Mucosa of stomach (tissue), 1 donor: Measurements from ENCODE around the gene WBP1L.
"Not testable (repeated sequence)": the region's sequence is repeated elsewhere in the genome, so short reads cannot be mapped to it uniquely, and the experiment has no call there.

Experiments used
- H3K27me3 ChIP-seq: one replicate; pipeline ENCODE4 v1.7.0; 2013; ENCODE audit warnings: mild to moderate bottlenecking, low read length; ENCODE audit not compliant: control insufficient read depth, insufficient read depth
- H3K36me3 ChIP-seq: one replicate; pipeline ENCODE4 v1.7.0; 2013; ENCODE audit warnings: low read length; ENCODE audit not compliant: control insufficient read depth, insufficient read depth
- H3K4me1 ChIP-seq: one replicate; pipeline ENCODE4 v1.7.0; 2013; ENCODE audit warnings: mild to moderate bottlenecking, low read length; ENCODE audit not compliant: control insufficient read depth, insufficient read depth
- H3K4me3 ChIP-seq: one replicate; pipeline ENCODE4 v1.7.0; 2013; ENCODE audit warnings: low read length
- H3K9ac ChIP-seq: one replicate; pipeline ENCODE4 v1.7.0; 2013; ENCODE audit warnings: mild to moderate bottlenecking, low read length, moderate library complexity
- H3K9me3 ChIP-seq: one replicate; pipeline ENCODE4 v1.7.0; 2013; ENCODE audit warnings: mild to moderate bottlenecking, low read length, moderate library complexity; ENCODE audit not compliant: control insufficient read depth
- donor health status: Pancreatic carcinoma.

The WBP1L gene

DNA sequence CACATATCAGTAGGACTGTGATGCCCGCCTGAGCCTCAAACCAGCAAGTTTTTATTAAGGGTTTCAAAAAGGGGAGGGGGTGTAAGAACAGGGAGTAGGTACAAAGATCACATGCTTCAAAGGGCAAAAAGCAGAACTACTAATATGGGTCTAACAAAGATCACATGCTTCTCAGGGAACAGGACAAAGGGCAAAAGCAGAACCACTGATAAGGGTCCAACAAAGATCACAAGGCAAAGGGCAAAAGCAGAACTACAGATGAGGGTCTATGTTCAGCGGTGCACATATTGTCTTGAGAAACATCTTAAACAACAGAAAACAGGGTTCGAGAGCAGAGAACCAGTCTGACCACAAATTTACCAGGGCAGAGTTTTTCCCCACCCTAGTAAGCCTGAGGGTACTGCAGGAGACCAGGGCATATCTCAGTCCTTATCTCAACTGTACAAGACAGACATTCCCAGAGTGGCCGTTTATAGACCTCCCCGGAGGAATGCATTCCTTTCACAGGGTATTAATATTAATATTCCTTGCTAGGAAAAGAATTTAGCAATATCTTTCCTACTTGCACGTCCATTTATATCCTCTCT, 100.5 kb downstream of the WBP1L start:
- not testable (repeated sequence) for H3K9me3 ChIP-seq, H3K27me3 ChIP-seq, H3K4me1 ChIP-seq, H3K9ac ChIP-seq, H3K36me3 ChIP-seq, H3K4me3 ChIP-seq

DNA sequence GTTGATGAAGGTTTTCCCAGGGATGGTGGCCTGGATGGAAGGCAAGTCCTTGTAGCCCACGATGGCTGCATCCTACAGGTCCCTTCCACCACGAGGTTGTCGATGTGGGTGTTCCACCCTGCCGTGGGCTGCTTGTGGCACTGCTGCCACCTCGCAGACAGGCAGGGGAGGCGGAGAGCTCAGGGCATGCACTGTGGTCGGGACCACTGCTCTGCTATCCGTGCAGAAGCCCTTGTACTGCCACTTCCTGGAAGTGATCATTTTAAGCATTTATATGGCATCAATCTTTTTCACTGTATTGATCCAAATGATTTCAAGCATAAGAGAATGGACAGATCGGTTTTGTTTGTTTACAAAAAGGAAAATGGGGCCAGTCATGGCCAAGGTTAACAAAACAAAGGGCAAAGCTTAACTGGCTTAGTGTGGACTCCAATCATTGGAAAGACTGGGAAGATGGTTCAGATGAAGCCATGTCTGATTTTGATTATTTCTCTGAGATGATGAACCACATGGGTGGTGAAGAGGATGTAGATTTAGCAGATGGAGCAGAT, 101.7 kb downstream of the WBP1L start:
- H3K9me3 ChIP-seq, result no peaks in the 10 kb centered on the region
- H3K9ac ChIP-seq, result no peak overlapping the region
- no peaks in the 10 kb centered on the region for H3K27me3 ChIP-seq
- H3K4me3 ChIP-seq, result no peak overlapping the region
- H3K36me3 ChIP-seq, result no peaks in the 10 kb centered on the region
- no peaks in the 10 kb centered on the region for H3K4me1 ChIP-seq

DNA sequence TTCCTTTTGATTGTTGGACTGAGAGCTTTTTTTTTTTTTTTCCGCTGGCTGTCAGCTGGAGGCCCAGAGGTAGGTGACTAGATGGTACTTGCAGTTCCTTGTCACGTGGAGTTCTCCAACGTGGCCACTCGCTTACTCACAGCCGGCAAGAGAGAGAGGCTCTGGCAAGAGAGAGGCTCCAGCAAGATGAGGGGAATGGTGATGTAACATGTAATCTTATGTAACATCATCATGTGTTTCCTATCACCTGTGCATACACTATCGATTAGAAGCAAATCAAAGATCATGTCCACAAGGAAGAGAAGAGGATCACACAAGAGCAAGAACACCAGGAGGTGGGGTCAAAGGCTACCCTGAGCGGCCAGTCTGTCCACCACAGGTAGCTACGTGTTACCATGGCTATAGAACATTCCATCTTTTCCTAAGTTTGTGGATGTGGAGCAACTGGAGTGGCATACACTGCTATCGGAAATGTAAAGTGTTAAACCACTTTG, 106.3 kb downstream of the WBP1L start:
- Histone ChIP-seq H3K9ac (no peak overlapping the region), H3K27me3 (no peaks in the 10 kb centered on the region), H3K36me3 (no peaks in the 10 kb centered on the region), H3K4me1 (no peaks in the 10 kb centered on the region), H3K9me3 (no peaks in the 10 kb centered on the region), H3K4me3 (no peak overlapping the region)

DNA sequence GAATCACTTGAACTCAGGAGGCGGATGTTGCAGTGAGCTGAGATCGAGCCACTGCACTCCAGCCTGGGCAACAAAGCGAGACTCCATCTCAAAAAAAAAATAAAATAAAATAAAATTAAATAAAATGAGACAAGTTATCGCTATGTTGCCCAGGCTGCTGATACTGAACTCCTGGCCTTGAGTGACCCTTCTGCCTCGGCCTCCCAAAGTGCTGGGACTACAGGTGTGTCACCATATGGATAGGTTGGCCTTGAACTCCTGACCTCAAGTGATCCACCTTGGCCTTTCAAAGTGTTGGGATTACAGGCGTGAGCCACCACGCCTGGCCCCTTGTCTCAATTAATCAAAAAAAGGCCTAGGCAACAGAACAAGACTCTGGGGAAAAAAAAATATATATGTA, 109.5 kb downstream of the WBP1L start:
- H3K27me3 ChIP-seq, H3K4me1 ChIP-seq, H3K4me3 ChIP-seq, H3K9ac ChIP-seq, H3K36me3 ChIP-seq, H3K9me3 ChIP-seq: not testable (repeated sequence)

DNA sequence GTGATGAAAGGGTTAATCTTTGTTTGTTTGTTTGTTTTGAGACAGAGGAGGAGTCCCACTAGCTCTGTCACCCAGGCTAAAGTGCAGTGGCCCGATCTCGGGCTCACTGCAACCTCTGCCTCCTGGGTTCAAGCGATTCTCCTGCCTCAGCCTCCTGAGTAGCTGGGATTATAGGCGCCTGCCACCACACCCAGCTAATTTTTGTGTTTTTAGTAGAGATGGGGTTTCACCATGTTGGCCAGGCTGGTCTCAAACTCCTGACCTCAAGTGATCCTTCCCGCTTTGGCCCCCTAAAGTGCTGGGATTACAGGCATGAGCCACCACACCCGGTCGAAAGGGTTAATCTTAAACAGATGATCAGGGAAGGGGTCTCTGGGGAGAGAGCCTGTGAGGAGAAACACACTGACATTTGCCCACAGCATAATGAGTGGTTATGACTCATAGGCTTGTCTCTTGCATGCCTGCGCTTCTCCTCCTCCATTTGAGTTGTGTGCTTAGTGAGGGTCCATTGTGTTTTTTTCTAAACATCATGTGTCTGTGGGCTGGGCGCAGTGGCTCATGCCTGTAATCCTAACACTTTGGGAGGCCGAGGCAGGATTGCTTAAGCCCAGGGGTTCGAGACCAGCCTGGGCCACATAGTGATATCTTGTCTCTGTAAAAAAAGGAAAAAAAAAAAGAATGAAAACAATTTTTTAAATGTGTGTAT, 112.1 kb downstream of the WBP1L start:
- not testable (repeated sequence) for H3K9me3 ChIP-seq, H3K9ac ChIP-seq, H3K27me3 ChIP-seq, H3K36me3 ChIP-seq, H3K4me3 ChIP-seq, H3K4me1 ChIP-seq

DNA sequence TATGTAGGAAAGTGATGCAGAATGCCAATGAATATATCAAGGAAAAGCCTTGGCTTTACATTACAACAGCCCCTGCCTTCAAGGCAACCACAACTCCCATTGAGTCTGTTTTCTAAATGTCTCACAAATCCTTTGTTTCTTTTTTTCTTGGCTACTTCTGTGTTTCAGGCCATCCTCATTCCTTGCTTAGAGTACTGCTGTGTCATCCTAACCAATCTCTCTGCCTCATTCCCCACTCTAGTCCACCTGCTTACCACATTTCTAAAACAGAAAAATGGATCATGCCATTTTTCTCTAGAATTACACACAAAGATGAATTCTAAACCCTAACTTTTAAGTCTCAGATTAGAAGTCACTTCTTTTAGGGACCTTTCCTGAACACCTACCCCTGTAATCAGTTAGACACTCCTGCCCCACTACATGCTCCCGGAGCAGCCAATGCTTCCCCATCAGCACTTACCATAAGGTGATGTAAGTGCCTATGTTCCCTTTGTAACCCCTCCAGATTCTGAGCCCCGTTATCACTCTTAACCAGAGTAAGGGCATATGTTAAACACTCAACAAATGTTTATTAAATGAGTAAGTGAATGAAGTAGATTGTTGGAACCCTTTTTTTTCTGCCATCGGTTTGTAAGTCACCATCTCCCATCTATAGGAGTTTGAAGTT, 113.1 kb downstream of the WBP1L start:
- H3K9me3 ChIP-seq, result no peaks in the 10 kb centered on the region
- H3K36me3 ChIP-seq, result no peaks in the 10 kb centered on the region
- H3K9ac ChIP-seq, result no peak overlapping the region
- H3K4me1 ChIP-seq, result no peaks in the 10 kb centered on the region
- no peak overlapping the region for H3K4me3 ChIP-seq
- H3K27me3 ChIP-seq, result no peaks in the 10 kb centered on the region

DNA sequence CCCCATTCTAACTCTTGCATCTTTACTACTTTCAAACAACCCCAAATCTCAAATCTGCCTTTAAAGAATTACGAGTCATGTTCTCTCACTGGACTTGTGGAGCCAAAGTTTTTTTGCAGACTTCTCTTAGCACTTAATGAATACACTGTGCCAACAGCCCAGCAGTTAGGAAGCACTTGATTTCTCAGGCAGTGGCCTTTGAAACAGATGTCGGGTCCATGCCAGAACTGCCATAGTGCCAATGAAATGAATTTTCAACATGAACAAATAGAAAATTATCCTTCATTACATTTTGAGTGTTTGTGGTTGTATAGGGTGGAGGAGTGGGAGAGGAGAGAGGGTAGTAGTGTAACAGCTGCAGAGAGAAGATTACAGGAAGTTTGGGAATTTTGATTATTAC, 116.2 kb downstream of the WBP1L start:
- H3K4me3 ChIP-seq, result no peak overlapping the region
- no peaks in the 10 kb centered on the region for H3K36me3 ChIP-seq
- no peaks in the 10 kb centered on the region for H3K27me3 ChIP-seq
- no peaks in the 10 kb centered on the region for H3K4me1 ChIP-seq
- H3K9ac ChIP-seq, result no peak overlapping the region
- H3K9me3 ChIP-seq, result no peaks in the 10 kb centered on the region

DNA sequence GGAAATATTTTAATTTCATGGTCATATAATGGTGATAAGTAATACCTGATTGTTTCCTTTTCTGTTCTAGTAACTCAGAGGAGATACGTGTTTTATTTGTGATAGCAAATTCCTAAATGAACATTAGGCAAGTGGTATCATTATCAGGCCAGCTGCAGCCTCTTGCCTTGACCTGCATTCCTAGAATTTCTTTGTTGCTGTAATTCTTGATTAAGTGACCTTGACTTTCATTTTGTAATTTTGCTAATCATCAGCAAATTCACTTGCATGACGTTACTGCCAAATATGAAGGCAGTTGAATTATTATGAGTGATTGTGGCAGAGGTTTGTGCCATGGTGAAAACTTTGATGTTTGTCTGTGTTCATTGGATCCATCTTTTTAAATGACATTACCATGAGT, 119.9 kb downstream of the WBP1L start:
- Histone ChIP-seq H3K9me3 (no peaks in the 10 kb centered on the region), H3K27me3 (no peaks in the 10 kb centered on the region), H3K36me3 (no peaks in the 10 kb centered on the region)

DNA sequence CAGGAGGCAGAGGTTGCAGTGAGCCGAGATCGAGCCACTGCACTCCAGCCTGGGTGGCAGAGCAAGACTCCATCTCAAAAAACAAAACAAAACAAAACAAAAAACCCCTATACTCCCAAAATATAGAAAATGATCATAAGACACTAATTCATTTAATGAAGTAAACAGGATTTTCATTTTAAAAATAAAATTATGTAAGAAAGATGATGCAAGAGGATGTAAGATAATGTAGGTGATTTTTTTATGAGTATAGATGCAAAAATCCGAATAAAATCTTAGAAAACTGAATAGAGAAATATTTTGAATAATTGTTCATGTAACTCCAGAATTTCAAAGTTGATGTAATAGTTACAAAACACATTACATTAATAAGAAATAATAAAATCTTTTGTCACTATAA, 121.9 kb downstream of the WBP1L start:
- Histone ChIP-seq H3K36me3 (no peaks in the 10 kb centered on the region), H3K4me3 (no peak overlapping the region), H3K27me3 (peaks cover 8% of the 10 kb centered on the region), H3K4me1 (peaks cover 9% of the 10 kb centered on the region), H3K9me3 (no peaks in the 10 kb centered on the region), H3K9ac (no peak overlapping the region)

More for the DNA sequence above, 119.9 kb downstream of the WBP1L start:
- Histone ChIP-seq H3K9ac (no peak overlapping the region), H3K4me3 (no peak overlapping the region), H3K4me1 (no peaks in the 10 kb centered on the region)
